ENCODE data around the gene IQCE.
"Not testable (repeated sequence)": the region's sequence is repeated elsewhere in the genome, so short reads cannot be mapped to it uniquely, and the experiment has no call there.

IQCE gene

DNA sequence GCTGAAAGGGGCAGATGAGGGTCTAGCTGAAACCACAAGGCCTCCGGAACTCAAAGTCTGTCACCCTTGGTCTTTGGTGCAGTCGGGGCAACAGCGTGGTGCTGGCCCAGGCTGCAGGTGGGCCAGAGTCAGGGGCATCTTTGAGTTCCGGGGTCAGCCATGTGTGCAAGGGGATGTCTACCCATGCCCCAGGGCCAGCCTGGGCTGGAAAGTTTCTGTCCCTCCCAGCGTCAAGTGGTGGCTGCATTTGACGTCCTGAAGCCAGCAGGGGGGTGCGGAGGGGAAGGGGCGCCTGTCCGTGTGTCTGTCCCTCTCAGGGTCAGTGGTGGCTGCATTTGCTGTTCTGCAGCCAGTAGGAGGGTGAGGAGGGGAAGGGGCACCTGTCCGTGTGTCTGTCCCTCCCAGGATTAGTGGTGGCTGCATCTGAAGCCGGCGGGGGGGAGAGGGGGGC, 4.1 kb upstream of the IQCE start:
- no peak for DNase-seq (ENCODE audit: low spot score)

DNA sequence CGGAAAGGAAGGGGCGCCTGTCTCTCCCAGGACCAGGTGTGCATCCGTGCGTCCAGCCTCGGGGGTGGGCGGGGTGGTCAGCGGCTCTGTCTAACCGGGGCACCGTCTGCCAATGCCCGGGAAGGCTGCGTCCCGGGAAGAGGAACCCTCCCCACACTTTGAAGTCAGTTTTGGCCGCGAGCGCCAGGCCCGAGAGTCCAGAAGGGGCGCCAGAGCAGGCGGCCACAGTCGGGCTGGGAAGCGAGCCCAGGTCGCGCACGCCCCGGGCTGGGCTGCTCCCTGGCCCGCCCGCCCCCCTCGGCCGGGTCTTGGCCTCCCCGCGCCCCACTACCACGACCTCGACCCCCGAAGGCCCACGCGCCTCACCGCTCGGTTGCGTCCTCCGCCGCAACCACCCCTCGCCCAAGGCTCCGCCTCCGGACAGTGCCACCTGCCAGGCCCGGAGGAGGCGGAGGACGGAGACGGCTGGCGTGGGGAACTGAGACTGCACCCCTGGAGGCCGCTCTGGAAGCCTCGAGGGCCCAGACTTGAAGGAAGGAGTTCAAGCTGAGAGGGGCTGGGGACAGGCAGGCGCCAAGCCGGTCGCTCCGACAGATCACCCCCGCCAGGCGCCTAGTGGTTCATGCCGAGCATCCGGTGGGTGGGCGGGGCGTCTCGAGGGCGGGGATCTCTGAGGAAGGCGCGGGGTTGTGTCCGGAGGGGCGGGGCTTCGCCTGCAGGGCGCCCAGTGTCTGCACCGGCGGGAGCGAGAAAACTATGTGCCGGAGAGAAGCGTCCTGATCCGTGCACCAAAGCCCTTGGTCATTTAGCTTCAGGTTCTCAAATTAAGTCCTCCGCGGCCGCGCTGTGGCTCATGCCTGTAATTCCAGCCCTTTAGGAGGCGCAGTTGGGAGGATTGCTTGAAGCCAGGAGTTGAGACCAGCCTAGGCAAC, 3.4 kb upstream of the IQCE start, which contains the start of gene BRAT1:
Gene BRAT1 (minus strand): TSS at position 404 of the 932 bp plus-strand sequence. CDS start 1,093 bp downstream, outside the sequence.
- peak; percentile 97 for DNase-seq (ENCODE audit: low spot score)

DNA sequence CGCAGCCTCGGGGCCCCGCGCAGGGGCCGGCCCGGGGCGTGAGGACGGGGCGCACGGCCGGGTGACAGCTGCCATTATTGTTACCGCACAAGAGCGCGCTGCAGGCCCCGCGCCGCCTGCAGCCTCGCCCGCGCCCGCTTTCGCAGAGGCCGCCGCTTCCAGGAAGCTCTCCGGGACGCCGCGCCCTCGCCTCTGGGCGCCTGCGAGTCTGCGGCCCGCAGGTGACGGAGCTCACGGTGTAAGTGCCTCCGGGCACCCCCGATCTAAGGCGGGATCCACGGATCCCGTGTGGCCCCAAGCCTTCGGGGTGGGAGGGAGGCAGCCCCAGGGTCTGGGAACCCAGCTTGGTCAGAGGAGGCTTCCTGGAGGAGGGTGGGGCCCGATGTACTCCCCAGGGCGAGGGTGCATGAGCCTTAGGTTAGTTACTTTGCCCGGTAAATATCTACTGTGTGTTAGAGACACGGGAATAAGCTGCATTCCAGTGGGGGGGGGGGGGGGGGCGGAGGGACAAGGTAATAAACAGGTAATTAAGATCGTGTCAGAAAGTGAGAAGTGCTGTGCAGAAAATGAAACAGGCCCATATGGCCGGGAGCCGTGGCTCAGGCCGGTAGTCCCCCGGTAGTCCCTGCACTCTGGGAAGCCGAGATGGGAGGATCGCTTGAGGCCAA, 638 bp downstream of the IQCE start:
- DNase-seq (ENCODE audit: low spot score) = no peak

DNA sequence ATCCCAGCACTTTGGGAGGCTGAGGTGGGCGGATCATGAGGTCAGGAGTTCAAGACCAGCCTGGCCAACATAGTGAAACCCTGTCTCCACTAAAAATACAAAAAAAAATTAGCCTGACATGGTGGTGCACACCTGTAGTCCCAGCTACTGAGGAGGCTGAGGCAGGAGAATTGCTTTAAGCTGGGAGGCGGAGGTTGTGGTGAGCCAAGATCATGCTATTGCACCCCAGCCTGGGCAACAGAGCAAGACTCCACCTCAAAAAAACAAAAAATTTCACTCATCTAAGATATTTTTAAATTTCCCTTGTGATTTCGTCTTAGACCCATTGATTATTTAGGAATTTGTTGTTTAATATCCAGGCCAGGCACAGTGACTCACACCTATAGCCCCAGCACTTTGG, 5.2 kb downstream of the IQCE start:
- not testable (repeated sequence) for DNase-seq (ENCODE audit: low spot score)

DNA sequence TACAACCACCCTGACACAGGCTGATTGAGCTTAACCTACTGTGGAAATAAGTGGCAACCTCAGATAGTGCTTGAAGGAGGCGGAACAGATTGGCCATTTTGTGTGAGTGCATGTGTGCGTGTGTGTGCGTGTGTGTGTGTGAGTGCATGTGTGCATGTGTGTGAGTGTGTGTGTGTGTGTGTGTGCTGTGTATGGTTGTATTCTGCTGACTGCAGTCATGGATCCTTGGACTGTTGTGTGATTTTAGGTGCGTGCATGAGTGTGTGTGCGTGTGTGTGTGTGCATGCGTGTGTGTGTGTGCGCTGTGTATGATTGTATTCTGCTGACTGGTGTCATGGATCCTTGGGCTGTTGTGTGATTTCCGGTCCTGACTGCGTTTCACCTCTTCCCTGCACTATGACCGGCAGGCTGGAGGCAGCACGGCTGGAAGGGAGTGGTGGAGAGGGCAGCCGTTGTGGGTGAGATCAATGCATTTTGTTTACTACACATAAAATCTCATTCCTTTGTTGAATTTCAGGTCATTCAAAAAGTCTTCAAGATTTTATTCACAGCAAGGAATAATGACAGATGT, 6.3 kb downstream of the IQCE start:
- DNase-seq (ENCODE audit: low spot score) = no peak

DNA sequence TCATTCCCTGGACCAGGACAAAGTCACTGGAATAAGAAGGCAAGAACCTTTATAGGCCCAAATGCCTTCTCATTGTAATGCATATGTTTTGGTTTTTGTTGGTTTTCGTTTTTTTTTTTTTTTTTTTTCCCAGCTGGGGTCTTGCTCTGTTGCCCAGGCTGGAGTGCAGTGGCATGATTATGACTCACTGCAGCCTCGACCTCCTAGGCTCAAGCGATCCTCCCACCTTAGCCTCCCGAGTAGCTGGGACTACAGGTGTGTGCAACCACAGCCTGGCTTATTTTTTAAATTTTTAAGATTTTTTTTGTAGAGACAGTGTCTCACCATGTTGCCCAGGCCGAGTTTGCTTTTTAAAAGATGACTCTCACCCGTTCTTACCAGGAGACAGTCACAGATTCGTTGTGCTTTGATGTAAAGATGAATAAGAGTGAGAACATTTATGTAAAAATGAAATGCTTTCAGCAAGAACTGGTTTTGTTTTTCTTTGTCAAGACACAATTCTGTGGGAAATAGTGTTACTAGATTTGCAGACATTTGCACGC, 7.6 kb downstream of the IQCE start:
- DNase-seq (ENCODE audit: low spot score) = no peak

DNA sequence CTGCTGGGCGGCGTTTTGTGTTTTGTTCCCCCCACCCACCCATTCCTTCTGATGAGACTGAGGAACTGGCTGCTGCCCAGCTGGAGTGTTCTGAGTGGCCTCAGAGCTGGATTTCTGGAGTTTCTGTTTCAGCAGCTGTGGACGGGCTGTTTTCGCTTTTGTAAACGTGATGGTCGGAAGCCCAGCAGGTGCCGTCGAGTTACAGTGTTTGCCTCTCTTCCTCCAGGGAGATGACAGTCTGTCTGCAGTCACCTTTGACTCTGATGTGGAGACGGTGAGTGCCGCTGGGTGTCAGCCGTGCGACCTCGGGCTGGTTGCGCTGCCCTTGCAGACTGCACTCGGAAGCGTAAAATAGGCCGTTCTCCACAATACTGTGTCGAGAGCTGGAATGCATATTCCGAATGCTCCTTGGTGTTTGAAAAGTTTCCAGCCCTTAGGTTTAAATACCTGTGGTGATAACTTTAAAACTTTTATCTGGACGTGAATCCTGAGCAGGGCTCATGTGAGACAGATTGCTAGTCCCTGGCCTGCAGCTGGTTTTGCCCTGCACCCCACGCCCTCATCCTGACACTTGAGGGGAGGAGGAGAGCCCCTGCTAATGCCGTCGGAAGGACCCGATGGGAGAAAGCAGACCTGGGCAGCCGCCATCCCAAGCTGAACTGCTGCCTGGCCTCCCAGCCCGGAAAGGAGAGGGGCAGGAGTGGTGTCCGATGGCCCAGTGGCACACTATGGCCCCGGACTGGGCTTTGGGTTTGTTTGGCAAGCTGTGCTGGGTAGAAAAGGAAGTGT, 8.3 kb downstream of the IQCE start:
- DNase-seq (ENCODE audit: low spot score) = no peak

DNA sequence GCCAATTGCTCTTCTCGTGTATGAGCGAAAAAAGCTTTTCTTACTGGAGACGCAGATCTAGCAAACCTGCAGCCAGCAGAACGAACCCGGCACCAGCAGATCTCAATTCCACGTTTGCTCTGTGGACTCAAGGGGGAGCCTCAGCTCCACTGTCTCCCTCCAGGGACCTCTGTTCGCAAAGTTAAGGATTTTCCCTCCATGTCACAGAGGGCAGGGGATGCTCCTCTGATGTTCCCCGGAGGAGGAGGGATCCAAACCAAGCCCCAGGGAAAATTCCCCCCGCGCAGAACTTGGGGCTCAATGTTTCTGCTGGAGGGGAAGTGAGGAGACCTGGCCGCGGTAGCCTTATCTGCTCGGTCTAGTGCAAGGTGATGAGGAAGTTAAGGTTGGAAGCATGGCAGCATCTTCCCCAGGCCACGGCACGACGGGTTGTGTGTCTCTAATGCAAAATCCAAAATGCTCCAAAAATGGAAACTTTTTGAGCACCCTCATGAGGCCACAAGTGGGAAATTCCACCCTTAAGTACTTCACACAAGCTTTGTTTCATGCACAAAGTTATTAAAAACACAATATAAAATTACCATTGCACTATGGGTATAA, 9.0 kb downstream of the IQCE start:
- DNase-seq (ENCODE audit: low spot score) = no peak

DNA sequence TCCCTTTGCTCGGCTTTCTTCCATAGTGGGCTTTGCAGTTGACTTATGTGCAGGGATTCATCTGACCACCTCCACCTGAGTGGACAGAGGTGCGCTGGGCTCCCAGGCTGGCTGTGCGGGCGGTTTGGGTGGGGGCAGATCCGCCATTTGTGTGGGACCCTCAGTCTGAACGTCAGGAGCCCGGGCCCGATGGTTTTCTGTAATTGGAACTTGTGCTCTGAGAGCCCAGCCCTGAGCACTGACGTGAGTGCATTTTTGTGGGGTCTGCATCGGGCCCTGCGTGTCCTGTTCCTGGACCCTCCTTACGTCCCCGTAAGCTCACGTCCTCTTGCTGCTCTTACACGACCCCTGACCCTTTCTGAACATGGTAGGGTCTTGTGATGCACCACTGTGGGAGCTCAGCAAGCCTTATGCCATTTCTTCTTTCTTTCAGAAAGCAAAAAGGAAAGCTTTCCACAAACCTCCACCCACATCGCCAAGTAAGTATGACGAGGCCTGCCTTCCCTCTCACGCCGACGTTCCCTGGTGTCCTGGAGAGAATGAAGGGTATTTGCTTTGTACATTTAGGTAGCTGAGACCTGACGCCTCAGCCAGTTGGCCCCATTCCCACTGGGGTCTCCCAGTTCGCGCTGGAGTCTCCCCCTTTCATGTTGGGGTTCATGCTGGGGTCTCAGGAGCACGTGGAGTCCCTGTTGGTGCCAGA, 9.9 kb downstream of the IQCE start:
- DNase-seq (ENCODE audit: low spot score) = no peak

DNA sequence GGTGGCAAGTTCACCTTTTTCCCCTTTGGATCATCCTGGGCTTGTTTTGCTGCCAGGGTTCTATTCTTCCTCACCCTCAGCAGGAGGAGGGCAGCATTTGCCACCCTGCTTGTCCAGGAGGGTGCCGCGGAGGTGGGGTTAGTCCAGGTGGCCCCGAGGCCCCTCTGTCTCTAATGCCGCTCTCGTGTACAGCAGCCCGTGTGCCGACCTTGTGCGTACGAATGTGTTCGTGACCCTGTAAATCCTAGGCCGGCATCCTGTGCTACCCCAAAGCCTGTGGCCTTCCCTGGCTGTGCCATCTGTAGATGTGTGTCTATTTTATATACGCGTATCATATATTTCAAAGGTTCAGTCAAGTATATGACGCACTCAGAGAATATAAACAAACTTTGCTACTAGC, 10.6 kb downstream of the IQCE start:
- DNase-seq (ENCODE audit: low spot score) = no peak

DNA sequence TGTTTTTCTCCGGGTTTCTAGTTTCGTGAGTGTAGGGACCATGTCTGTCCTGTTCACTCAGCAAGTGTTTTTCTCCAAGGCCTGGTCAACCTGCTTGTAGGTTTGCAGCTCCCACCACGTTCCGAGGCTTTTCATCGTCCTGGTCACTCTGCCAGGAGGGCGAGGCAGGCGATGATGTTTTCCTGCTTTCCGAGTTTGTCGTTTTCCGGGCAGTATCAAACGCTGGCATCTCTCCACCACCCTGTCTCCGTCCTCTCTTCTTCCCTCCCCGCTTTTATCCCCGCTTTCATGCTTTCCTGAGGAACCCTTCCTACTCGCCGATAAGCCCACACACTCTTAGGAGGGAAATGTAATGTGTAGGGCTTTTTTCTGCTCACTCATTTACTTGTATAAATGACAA, 11.2 kb downstream of the IQCE start:
- no peak for DNase-seq (ENCODE audit: low spot score)

DNA sequence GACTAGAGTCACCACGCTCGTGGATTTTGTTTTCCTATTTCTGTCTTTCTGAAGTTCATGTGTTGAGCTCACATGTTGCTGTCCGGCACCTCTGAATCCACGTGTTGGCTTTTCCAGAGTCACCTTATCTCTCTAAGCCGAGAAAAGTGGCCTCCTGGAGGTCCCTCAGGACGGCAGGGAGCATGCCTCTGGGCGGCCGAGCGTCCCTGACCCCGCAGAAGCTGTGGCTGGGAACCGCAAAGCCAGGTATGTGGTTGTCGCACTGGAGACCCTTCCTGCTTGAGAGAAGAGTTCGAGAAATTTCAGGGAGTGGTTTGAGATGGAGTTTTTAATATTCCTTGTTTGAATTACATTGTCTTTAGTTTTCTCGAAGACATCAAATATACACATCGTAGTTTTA, 12.6 kb downstream of the IQCE start:
- DNase-seq (ENCODE audit: low spot score) = no peak

DNA sequence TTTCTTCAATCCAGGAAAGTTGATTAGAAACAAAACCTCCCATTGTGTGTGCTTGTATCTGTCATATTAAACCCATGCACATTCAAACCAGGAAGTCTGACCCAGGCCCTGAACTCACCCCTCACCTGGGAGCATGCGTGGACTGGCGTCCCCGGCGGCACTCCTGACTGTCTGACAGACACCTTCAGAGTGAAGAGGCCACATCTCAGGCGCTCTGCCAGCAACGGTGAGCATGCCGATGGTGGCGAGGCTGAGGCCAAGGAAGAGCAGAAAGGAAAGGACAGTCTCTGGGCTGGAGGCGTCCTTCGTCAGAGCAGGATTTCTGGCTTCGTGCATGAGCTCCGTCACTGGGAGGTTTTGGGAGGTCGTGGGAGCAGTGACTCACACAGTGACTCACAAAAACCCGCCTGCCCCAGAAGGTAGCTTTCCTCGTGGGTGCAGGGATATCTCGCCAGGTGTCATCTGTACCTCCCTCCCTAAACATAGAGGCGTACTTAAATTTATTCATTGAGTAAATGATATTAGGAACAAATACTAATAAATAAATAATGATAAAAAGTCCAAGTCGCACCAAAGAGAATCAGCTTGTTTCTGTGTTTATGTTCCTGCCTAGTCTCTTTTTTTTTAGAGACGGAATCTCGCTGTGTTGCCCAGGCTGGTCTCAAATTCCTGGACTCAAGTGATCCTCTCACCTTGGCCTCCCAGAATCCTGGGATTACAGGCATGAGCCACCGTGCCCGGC, 13.5 kb downstream of the IQCE start:
- DNase-seq (ENCODE audit: low spot score) = no peak

DNA sequence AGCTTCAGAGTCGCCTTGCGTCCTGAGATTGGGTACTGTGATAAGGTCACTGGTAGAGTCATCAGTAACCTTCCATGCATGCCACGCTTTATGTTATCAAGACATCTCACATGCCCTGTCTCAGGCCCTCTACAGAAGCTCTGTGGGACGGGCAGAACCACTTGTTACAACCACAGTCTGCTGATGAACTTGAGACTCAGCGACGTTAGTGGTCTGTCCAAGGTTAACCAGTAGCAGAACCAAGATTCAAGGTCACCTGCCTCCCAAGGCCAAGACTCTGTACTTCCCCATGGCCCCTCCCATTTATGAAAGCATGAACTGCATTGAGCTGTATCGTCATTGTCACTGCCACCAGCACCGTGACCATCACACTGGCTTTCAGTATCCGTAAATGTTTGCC, 15.0 kb downstream of the IQCE start:
- no peak for DNase-seq (ENCODE audit: low spot score)

DNA sequence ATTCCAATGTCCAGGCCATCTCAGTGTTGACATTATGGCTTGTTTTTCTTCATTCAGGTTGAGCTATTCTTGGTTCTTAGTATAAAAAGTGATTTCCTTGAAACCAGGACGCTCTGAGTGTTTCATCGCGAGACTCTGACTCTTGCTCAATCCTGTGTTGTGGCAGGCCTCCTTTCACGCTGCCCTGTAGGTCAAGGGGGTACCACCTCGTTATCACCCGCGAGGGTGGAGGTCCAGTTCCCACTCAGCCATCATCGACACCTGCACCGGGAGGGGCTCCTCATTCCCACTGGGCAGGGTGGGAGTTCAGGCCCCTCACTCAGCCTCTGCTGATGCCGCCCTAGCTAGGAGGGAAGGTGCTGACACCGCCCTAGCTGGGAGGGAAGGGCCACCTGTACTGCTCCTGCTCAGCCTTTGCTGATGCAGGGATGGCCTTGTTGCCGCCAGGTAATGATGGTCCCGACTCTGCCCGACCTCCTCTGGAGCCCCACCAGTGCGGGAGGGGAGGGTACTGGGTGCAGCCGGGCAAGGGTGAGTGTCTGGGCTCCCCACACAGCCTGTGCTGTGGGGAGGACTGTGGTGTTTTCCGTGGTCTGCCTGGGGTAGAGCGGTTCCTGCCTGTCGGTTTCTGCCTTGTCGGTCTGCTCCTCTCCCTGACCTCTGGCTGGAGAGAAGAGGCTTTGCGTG, 16.4 kb downstream of the IQCE start:
- DNase-seq (ENCODE audit: low spot score) = no peak

DNA sequence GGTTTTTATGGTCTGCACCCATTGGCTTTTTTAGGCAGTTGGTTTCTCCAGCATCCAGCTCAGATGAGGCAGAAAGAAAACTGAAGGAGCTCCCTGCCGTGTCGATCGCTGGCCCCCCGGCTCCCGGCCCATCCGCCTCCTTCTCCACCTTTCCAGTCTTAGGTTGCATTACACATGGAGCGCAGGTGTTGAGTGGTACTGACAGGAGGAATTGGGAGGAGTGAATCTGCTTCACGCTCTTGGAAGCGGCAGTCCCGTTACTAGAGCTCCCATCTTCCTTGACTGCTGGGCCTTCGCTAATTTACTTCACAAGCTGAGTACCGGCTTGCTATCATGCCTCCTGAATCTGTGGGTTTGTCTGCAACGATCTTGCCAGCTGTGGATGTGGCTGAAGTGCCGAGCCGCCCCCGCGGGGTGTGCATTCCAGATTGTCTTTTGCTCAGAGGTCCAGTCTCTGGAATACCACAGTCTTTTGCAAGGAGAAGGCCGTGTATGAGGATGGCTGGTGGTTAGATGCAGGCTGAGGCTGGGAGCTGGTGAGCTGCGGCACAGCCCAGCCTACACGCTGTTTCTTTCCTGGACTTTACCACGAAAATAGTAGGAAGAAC, 17.1 kb downstream of the IQCE start:
- no peak for DNase-seq (ENCODE audit: low spot score)

DNA sequence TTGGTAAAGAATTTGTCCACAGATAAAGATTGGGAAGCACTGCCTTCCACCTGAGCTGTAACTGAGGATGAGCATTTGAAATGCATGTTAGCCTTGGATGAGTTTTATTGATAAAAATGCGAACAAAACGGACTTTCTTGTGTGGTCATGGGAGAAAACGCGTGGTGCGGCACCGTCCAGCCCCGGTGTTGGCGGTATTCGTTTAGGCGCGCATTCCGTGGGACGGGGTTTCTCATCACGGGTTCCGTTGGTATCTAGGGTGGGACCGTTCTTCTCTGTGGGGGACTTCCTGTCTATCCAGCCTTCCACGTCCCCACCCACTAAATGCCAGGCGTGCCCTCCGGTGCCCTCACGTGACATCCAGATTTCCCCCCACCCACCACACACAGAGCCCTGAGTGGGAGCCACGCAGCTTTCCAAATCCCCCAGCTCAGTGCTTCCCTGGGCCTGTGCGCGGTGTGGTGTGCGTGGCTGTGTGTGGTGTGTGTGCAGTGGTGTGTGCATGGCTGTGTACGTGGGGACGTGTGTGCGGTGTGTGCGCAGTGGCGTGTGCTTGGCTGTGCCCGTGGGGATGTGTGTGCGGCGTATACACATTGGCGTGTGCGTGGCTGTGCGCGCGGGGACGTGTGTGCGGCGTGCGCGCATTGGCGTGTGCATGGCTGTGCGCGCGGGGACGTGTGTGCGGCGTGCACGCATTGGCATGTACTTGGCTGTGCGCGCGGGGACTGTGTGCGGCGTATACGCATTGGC, 18.1 kb downstream of the IQCE start:
- DNase-seq (ENCODE audit: low spot score) = no peak

Measured in COLO829 (cell line).